A549 treated with DMSO at 1 μM for 4 hours (cell line): ENCODE data around the gene FAM136A. TPM values are rescaled to one million over a fixed set of nuclear protein-coding genes. Genes with fewer than 3 reads are reported as not detected.

ENCODE experiments used
- total RNA-seq: library from RNA; stranded (reverse); fragments of 200-300 nt; extraction: Qiagen RNA extraction; gene quantifications from 5 replicates; pipeline ENCODE4 v1.2.3, GENCODE V29; 2022; ENCODE audit warnings: low read depth

The FAM136A gene
- total RNA-seq, result 101 to 104 TPM (median 103 TPM) in 5 replicates

GRCh38 chr2:70301344-70302194 lies at the start of gene FAM136A:
Gene FAM136A, minus strand, starts transcription at chr2:70302067. Its CDS starts 56 bp downstream, at chr2:70302011.

GRCh38 chr2:70248181-70248847 lies 53.6 kb downstream of the FAM136A start, which contains the start of gene TIA1:
Gene TIA1, minus strand, starts transcription at chr2:70248628. Its CDS starts 198 bp downstream, at chr2:70248430.

Other genes with a start within 250 kb of the FAM136A start
- 360 to 467 TPM (median 435 TPM) in 5 replicates for gene PCBP1, start 214.6 kb downstream of the FAM136A start, total RNA-seq
- gene C2orf42, start 111.0 kb downstream of the FAM136A start, total RNA-seq, result 7.1 to 9.9 TPM (median 8.7 TPM) in 5 replicates
- 39.3 to 53.0 TPM (median 47.2 TPM) in 5 replicates for gene TIA1, start 53.4 kb downstream of the FAM136A start, total RNA-seq
- 37.0 to 53.2 TPM (median 48.8 TPM) in 5 replicates for gene PCYOX1, start 43.9 kb downstream of the FAM136A start, total RNA-seq
- gene SNRPG, start 8.3 kb downstream of the FAM136A start, total RNA-seq, result 327 to 388 TPM (median 339 TPM) in 5 replicates